ENCODE results near the gene ADCY2.

DNA sequence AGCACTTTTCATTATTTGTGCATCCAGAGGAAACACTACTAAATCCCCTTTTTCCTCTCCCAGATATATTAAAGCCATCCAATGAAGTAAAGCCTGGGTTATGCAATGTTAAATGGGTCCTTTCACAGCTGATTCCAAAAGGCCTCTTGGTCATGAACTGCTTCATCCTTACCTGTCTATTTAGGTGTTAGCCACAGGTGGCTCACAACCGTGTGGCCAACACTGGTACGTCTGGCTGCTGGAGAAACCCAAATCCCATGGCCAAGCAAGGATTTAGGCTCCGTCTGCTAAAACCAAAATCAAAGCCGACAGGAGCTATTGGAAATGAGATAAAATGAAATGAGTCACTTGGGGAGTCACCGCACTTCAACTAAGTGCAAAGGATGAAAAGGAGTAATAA lies 193.9 kb downstream of the ADCY2 start:
- TF ChIP-seq, protein P1, sequence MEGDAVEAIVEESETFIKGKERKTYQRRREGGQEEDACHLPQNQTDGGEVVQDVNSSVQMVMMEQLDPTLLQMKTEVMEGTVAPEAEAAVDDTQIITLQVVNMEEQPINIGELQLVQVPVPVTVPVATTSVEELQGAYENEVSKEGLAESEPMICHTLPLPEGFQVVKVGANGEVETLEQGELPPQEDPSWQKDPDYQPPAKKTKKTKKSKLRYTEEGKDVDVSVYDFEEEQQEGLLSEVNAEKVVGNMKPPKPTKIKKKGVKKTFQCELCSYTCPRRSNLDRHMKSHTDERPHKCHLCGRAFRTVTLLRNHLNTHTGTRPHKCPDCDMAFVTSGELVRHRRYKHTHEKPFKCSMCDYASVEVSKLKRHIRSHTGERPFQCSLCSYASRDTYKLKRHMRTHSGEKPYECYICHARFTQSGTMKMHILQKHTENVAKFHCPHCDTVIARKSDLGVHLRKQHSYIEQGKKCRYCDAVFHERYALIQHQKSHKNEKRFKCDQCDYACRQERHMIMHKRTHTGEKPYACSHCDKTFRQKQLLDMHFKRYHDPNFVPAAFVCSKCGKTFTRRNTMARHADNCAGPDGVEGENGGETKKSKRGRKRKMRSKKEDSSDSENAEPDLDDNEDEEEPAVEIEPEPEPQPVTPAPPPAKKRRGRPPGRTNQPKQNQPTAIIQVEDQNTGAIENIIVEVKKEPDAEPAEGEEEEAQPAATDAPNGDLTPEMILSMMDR (IDR thresholded peaks at IDR 0.05), result no peak
- TF ChIP-seq POLR2A (IDR thresholded peaks at IDR 0.05), result no peak

Data from heart left ventricle (tissue), 13 donors.